AG10803 (cell line): ENCODE data around the gene MT2A.
"Not testable (repeated sequence)": the region's sequence is repeated elsewhere in the genome, so short reads cannot be mapped to it uniquely, and the experiment has no call there.

Experiments
- DNase-seq: peaks from one replicate; pipeline ENCODE4 v3.0.0; 2010; ENCODE audit warnings: low read depth
- H3K4me3 ChIP-seq: 2 replicates; pipeline ENCODE4 v1.5.1; 2011; ENCODE audit warnings: mild to moderate bottlenecking, low read length, control low read depth
- CTCF ChIP-seq: conservative IDR thresholded peaks from 2 replicates; pipeline ENCODE4 v1.5.1; 2011; ENCODE audit warnings: mild to moderate bottlenecking, low read length, control low read depth, inconsistent platforms

The MT2A gene

GRCh38 chr16:56574625-56575024 lies 33.8 kb upstream of the MT2A start:
- no peak overlapping the region for H3K4me3 ChIP-seq
- no peak for DNase-seq
- TF ChIP-seq CTCF = no peak

- peak; percentile 80 for TF ChIP-seq CTCF
- DNase-seq = peak; percentile 55
- no peak overlapping the region for H3K4me3 ChIP-seq
Observed at GRCh38 chr16:56576585-56577299, 31.6 kb upstream of the MT2A start.

GRCh38 chr16:56577300-56577625 lies 31.1 kb upstream of the MT2A start:
- TF ChIP-seq CTCF = no peak
- DNase-seq = no peak
- H3K4me3 ChIP-seq = no peak overlapping the region

GRCh38 chr16:56580391-56581048 lies 27.9 kb upstream of the MT2A start:
- TF ChIP-seq CTCF = no peak
- no peak overlapping the region for H3K4me3 ChIP-seq
- DNase-seq = no peak

GRCh38 chr16:56582911-56583310 lies 25.5 kb upstream of the MT2A start:
- DNase-seq, H3K4me3 ChIP-seq: not testable (repeated sequence)

GRCh38 chr16:56583351-56584168 lies 24.8 kb upstream of the MT2A start:
- DNase-seq = no peak
- no peak overlapping the region for H3K4me3 ChIP-seq
- no peak for TF ChIP-seq CTCF

- DNase-seq = no peak
- no peak overlapping the region for H3K4me3 ChIP-seq
- no peak for TF ChIP-seq CTCF
Observed at GRCh38 chr16:56584276-56584675, 24.1 kb upstream of the MT2A start.
